GM18519 (cell line): ENCODE measurements around the gene RMDN2.

ENCODE experiments used
- ATAC-seq: cut with Tn5 transposase; IDR thresholded peaks from one replicate; pipeline ENCODE4 v1.9.1; 2021; ENCODE audit warnings: mild to moderate bottlenecking, moderate library complexity; ENCODE audit not compliant: unreplicated experiment, low FRiP score

The RMDN2 gene

GRCh38 chr2:38037325-38037724 lies 112.2 kb downstream of the RMDN2 start:
- no peak for ATAC-seq

GRCh38 chr2:38037757-38038621 lies 112.9 kb downstream of the RMDN2 start:
- ATAC-seq: peak; percentile 45

DNA sequence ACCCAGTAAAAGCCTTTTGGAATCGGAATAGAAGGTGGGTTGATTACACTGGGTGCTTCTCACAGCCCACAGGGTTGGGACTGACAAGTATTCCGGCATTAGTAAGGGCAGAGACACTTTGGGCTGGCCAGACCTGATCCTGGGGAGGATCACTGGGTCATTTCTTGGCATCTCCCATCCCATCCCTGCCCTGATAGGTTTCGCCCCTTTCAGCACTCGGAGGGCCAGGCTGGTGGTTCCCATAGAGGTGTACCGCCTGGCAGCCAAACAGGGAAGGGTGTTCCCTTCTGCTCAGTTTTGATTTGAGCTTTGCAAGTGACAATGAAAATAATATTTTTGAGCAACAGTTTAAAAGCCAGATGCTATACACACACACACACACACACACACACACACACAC lies 113.6 kb downstream of the RMDN2 start:
- ATAC-seq: no peak

DNA sequence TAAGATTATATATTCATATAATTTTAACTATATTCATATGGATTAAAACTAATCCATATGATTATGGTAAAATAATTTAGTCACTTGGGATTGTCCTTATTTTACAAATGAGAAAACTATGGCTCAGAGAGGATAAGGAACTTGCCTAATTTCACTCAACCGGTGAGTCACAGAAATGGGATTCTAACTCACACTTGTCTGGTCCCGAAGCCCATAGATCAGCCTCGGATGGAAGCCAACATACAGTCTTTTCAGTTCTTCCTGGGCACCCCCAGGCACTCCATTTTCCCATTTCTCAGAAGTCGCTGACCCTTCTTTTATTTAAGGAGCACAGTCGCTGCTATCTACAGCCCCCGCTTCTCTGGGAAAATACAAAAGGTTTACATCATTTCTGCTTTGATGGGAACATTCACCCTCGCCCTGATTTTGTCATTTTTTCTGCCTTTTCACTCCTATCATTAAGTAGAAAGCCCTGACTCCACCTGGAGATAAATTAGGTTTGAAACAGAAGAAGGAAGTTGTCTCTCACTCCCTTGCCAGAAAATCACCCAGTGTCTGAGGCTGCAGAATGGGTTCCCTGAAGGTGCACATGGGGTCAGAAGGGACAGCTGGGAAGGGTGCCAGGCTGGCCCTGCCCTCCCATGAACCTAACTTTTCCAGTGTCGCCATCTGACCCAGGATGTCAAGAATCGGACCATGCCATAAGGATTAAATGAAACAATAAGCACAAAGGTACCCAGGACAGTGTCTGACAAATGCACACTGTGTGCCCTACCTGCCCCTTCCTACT lies 114.2 kb downstream of the RMDN2 start:
- no peak for ATAC-seq

- no peak for ATAC-seq
Observed at GRCh38 chr2:38045811-38046210, 120.7 kb downstream of the RMDN2 start.

DNA sequence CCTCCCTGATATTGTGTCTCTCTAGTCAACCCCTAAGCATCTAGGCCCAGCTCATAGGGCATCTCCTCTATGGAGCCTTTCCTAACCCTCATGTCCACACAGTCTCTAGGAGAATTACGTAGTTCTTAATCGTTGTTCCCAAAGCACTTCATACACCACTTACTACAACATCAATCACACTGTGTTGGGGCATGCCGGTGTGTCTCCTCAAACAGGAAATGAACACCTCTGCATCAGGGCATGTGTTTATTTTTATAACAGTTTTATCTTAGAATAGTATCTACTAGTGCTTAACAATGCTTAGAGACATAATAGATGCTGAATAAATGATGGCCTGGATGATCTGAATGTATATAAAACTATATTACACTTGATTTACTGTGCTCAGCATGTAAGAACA lies 131.1 kb downstream of the RMDN2 start:
- no peak for ATAC-seq

DNA sequence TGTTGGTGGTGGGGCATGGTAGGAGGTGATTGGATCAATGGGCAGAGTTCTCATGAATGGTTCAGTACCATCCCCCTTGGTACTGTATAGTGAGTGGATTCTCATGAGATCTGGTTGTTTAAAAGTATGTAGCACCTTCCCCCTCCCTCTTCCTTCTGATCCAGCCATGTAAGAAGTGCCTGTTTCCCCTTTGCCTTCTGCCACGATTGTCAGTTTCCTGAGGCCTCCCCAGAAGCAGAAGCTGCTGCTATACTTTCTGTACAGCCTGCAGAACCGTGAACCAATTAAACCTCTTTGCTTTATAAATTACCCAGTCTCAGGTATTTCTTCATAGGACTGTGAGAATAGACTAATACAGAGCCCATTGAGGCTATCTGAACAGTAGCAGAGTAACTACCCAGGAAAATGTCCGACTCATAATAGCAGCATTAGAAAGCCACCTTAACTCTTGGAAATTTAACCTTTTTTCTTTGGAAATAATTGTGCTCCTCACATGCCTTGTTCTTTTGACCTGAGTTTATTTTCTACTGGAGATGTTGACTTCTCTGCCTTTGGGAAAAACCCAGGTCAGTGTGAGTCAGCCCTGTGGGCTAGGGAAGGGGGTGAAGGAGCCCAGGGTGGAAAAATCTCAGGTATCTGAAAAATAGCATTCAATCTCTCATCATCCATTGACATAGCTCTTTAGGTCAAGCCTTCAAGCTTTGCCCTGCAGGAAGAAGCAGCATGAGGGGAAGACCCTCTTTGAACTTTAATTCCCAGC lies 132.7 kb downstream of the RMDN2 start:
- ATAC-seq: no peak

DNA sequence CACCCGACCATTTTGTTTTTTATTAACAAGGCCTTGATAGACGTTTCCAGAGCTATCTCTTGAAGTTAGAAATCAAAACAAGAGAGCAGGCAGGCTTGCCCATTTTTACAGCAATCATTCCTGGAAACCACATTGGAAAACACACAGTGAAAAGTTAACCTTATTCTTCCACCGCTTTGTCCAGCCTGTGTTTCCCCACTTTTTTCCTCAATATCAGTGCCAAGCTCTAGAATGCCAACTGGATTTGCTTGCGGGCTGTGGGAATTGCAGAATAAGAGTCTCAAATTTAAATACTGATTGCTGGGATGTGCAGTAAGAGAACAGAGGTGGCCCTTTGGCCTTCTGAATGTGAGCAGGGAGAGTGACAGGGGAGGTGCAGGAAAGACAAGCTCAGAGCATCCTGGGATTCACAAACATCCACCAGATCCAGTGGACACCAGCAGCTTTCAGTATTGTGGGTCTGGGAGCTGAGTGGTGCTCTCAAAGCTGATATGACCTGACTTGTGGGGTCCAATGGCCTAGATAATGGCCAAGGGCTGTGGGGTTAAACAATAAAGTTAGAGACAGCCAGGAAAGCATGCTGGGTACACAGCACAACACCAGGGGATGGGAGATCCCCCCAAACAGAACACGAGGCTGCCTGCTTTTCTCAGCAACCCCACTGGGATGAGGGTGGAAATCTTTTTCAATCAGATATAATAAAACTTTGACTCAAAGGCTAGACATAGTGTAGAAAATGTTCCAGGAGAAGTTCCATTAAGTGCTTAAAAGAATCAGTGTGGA lies 135.3 kb downstream of the RMDN2 start:
- no peak for ATAC-seq

DNA sequence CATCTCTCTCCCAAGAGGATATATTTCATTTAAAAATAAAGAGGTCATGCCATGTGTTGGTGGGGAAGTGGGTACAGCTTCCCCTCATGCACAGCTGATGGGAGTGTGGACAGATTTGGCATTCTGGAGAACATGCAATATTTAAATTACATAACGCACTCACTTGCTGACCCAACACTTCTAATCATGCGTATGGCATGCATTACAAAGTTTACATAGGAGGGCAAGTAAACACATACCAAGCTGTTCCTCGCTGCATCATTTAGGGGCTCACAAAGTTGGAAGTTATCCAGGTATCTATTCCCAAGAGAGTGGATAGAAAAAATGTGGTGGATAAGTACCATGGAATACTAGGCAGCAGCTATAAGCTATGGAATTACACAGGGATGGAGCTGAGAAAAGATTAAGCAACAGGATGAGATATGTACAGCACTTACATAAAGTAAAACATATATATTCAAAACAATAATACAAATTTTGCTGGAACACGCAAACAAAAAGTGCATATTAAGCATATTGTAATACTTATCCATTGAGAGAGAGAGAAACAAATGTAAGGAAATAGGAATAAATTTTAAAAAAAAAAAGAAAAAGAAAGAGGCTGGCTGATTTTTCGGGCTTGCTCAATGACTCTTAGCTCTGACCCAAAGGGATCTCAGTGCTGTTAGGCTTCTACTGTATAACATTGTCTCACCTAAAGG lies 139.9 kb downstream of the RMDN2 start:
- ATAC-seq: no peak

GRCh38 chr2:38065502-38066135 lies 140.5 kb downstream of the RMDN2 start:
- no peak for ATAC-seq

DNA sequence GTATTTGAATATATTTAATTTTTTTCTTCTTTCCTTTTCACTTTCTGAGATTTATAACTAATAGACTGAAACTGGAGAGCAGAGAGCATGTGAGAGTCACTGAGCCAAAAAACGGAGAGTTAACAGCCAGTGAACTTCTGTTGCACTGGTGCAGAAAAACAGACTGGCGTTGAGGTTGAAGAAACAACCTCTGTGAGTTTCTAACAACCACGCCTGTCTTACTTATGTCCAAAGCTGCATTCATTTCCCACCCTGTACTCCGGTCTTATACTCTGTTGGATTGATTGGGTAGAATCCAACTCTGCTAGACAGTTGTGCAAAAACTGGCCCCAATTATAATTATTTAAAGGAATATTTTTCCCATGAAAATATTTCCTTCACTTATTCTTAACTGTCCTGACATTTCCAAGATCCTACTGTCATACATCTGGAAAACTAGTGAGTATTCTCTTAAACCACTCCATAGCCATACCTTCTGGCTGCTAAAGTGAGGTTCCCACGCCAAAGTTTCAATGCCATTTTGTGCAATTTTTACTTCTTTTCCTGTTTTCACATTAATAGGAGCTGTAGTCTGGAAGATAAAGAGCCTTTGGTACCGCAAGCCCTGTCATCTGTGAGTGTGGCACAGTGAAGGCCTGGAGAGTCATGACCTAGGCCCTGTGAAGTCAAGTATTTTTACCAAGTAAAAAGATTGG lies 141.5 kb downstream of the RMDN2 start:
- no peak for ATAC-seq
